NT2/D1 (cell line): ENCODE results near the gene PHF2.

Experiments used
- DNase-seq: peaks from one replicate; pipeline ENCODE4 v3.0.0-alpha.2; 2011; ENCODE audit warnings: low read depth, low spot score
- H3K27me3 ChIP-seq: 2 replicates; pipeline ENCODE4 v1.6.0; 2011; ENCODE audit warnings: mild to moderate bottlenecking; ENCODE audit not compliant: insufficient read length, insufficient read depth
- H3K36me3 ChIP-seq: 2 replicates; pipeline ENCODE4 v1.6.1; 2011; ENCODE audit warnings: mild to moderate bottlenecking, low read length, mixed read lengths; ENCODE audit not compliant: insufficient read depth, insufficient read length
- H3K4me1 ChIP-seq: 2 replicates; pipeline ENCODE4 v1.5.1; 2011; ENCODE audit not compliant: insufficient read depth, insufficient read length
- H3K4me3 ChIP-seq: 2 replicates; pipeline ENCODE4 v1.5.1; 2011; ENCODE audit warnings: low read depth; ENCODE audit not compliant: insufficient read length
- H3K9ac ChIP-seq: 2 replicates; pipeline ENCODE4 v1.6.0; 2011; ENCODE audit warnings: low read depth; ENCODE audit not compliant: insufficient read length
- H3K9me3 ChIP-seq: 2 replicates; pipeline ENCODE4 v1.5.1; 2011; ENCODE audit warnings: mild to moderate bottlenecking, low read length; ENCODE audit not compliant: insufficient read depth
- SUZ12 ChIP-seq: IDR thresholded peaks from 2 replicates; pipeline ENCODE4 v1.6.1; 2011; ENCODE audit not compliant: insufficient read length, insufficient read depth; ENCODE audit errors: extremely low read depth
- YY1 ChIP-seq: IDR thresholded peaks from 2 replicates; pipeline ENCODE4 v1.6.1; 2011; ENCODE audit not compliant: insufficient read length, insufficient read depth
- ZNF274 ChIP-seq: IDR thresholded peaks from 2 replicates; pipeline ENCODE4 v1.6.1; 2011; ENCODE audit warnings: mild to moderate bottlenecking, low read depth, low read length

PHF2 gene

DNA sequence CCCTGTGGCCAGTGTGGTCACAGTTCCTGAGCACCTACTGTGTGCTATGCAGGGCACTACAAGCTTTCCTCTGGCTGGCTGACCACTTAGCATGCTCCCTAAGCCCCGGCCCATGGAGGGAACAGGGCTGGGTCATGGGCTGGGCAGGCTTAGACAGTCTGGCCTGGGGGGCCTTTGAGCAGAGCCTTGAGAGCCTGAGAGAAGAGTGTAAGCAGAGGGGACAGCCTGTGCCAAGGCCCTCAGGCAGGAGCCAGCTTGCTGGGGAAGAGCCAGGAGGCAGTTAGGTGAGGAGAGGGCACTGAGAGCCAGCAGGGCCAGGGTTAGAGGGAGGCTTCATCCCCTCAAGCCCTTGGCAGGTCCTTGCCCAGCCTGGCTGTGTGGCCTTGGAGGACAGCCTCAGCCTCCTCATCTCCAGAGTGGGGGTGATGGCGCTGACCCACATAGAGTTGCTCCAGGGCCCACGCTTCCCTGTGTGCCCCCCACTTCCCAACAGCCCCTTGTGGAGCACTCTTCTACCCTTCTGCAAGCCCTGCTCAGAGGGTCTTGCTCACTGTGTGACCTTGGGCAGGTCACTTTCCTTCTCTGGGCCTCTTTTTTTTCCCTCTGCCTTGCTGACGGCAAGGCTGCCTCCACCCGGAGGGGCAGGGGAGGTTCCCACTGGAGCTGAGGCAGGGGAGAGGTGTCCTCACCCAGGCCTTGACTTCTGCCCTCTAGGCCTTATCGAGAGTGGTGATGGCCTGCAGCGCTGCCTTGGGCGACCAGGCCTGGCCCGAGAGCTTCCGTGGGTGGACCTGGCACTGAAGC is 107.1 kb downstream of the PHF2 start:
- no peak for TF ChIP-seq ZNF274
- TF ChIP-seq YY1: no peak
- no peak for TF ChIP-seq SUZ12

DNA sequence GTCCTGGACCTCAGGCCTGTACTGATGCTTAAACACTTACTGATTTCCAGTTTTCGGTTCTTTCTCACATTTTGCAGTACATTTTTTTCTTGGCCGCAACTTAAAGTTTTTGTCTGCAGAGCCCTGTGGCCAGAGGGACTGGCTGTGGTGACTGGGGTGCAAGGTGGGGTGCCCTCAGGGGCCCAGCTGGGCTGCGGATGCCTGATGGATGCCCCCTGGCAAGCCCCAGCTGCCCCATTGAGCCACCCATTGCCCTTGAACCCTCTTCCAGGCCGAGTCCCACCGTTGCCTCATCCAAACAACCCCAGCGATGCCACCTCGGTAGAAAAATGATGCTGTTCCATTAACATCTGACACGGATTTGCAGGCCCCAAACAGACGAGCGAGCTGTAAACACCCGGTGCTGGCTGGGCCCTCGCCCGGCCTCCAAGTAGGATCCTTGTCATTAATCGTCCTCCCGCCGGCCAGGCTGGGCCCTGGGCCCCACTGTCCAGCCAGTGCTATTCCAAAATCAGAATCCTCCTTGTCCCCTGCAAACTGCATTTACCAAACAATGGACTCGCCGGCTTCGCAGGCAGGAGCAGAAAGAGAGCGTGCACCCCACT is 107.9 kb downstream of the PHF2 start:
- Histone ChIP-seq H3K36me3 (no peaks in the 10 kb centered on the region), H3K4me3 (no peak overlapping the region), H3K4me1 (peaks cover 12% of the 10 kb centered on the region), H3K9me3 (peaks cover 14% of the 10 kb centered on the region), H3K27me3 (peaks cover 7% of the 10 kb centered on the region), H3K9ac (no peak overlapping the region)
- no peak for TF ChIP-seq YY1
- TF ChIP-seq ZNF274: no peak
- TF ChIP-seq SUZ12: no peak
- DNase-seq: no peak

More for the DNA sequence above, 107.1 kb downstream of the PHF2 start:
- Histone ChIP-seq H3K4me1 (peaks cover 12% of the 10 kb centered on the region), H3K9ac (no peak overlapping the region), H3K9me3 (peaks cover 6% of the 10 kb centered on the region), H3K36me3 (no peaks in the 10 kb centered on the region), H3K4me3 (no peak overlapping the region), H3K27me3 (peaks cover 7% of the 10 kb centered on the region)
- no peak for DNase-seq

DNA sequence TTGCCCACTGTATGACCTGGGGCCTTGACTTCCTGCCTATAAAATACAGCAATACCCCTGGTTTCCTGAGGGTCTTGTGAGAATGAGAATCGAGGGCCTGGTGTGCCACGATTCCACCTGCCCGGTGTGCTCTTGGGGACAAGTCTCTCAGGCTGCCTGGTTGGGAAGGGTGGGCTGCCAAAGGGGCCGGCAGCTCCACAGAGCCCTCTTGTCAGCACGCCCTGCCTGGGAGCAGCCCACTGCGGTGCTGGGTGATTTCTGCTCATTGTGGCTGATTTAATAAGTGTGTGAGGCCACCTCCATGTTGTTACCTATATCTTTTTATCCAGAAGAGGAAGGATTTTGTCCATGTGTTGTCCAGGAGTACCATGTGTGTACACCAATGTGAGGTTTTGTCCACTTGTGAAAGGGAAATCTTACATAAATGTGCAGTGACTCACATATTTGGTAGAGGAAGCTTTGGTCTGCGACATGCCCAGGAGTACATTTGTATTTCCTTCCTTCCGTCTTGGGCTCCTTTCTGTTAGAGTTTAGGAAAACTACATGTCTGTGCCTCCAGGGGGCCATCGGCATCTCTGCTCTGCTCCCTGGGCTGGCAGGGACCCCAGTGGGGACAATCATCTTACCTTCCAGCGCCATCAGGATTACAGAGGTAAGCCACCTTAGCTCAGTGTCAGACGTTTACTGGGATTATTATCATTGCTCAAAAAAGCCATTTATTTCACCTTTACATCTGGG is 108.6 kb downstream of the PHF2 start:
- no peak overlapping the region for H3K9ac ChIP-seq
- H3K27me3 ChIP-seq: peaks cover 7% of the 10 kb centered on the region
- H3K36me3 ChIP-seq: no peaks in the 10 kb centered on the region
- H3K4me3 ChIP-seq: no peak overlapping the region
- no peak for DNase-seq
- TF ChIP-seq ZNF274 (no peak), SUZ12 (no peak), YY1 (no peak)
- H3K9me3 ChIP-seq: peaks cover 15% of the 10 kb centered on the region
- peaks cover 12% of the 10 kb centered on the region for H3K4me1 ChIP-seq

DNA sequence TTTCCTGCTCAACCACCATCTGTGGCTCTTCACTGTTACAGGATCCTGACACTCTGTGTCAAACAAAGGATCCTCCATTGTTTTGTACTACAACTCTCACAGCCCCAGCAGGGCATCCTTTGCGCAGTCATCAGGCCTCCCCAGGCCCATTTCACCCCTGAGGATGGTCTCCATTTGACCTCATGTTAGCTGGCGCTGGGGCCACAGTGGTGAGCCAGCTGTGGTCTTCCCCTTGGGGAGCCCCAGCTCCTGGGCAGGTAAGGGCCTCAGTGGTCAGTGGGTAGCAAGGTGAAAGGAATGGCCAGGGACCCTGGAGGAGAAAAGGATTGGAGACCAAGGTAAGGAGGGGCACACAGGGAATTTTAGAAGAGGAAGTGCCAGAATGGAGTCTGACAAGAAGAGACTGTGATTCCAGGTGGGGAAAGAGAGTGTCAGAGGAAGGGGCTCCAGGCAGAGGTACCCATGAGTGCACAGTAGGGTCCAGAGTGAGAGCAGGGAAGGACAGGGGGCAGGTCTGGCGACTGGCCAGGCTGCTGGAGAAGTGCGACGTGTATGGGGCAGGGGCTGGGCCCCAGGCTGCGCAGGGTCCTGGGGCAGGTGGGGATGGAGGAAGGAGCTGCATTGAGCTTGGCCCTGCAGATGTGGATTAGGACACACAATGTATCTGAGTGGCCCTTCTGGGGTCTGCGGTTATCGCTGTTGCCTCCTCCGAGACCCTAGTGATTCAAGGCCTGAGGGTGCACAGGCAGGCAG is 109.9 kb downstream of the PHF2 start:
- no peak for DNase-seq
- Histone ChIP-seq H3K9ac (no peak overlapping the region), H3K4me3 (no peak overlapping the region), H3K36me3 (no peaks in the 10 kb centered on the region), H3K9me3 (peaks cover 24% of the 10 kb centered on the region), H3K27me3 (peaks cover 7% of the 10 kb centered on the region), H3K4me1 (peaks cover 10% of the 10 kb centered on the region)
- no peak for TF ChIP-seq YY1
- TF ChIP-seq SUZ12: no peak

DNA sequence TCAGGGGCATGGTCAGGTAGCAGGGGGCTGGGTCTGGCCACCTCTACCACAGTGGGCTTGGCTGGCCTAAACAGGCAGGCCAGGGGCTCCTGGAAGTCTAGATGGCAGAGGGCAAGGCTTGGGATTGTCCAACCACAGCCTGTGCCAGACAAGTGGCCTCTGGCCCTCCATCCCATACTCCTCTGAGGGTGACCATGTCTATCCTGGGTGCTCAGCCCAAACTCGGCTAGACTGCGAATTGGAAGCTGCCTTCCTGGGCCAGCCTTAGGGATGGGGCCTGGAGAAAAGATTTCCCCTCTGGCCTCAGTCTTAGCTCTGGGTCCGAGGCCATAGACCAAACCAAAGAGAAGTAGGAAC is 110.5 kb downstream of the PHF2 start:
- H3K27me3 ChIP-seq: peaks cover under 1% of the 10 kb centered on the region
- peaks cover 10% of the 10 kb centered on the region for H3K4me1 ChIP-seq
- H3K9me3 ChIP-seq: peaks cover 24% of the 10 kb centered on the region
- H3K4me3 ChIP-seq: no peak overlapping the region
- no peak for DNase-seq
- H3K36me3 ChIP-seq: no peaks in the 10 kb centered on the region
- no peak overlapping the region for H3K9ac ChIP-seq
- TF ChIP-seq ZNF274 (no peak), YY1 (no peak), SUZ12 (no peak)

DNA sequence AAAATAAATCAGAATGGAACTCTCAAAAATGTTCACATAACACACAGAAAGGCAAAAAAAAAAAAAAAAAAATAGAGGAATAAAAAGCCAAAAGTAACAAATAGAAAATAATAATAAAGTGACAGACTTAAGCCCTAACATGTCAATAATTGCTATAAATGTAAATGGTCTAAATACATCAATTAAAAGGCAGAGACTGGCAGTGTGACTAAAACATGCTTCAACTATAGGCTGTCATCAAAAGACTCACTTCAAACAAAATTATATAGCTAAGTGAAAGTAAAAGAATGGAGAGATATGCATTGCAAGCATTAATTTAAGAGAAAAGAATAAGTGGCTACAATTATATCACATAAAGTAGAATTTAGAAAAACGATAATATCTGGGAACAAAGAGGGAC is 114.2 kb downstream of the PHF2 start:
- no peak overlapping the region for H3K4me3 ChIP-seq
- H3K4me1 ChIP-seq: no peaks in the 10 kb centered on the region
- H3K9me3 ChIP-seq: peaks cover 24% of the 10 kb centered on the region
- H3K27me3 ChIP-seq: no peaks in the 10 kb centered on the region
- DNase-seq: no peak
- no peak for TF ChIP-seq YY1
- TF ChIP-seq SUZ12: no peak
- no peak for TF ChIP-seq ZNF274
- no peak overlapping the region for H3K9ac ChIP-seq
- no peaks in the 10 kb centered on the region for H3K36me3 ChIP-seq

DNA sequence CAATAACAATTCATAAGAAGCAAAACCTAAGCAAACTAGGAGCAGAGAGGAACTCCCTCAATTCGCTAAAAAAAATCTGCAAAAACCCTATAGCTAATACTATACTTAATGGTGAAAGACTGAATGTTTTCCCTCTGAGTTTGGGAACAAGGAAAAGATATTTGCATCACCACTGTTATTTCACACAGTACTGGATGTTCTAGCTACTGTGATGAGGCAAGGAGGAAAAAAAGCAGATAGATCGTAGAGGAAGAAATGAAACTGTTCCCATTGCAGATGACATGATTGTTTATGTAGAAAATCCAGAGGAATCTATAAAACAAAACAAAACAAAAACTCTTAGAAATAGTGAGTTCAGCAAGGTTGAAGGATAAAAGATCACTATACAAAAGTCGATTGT is 116.7 kb downstream of the PHF2 start:
- H3K9ac ChIP-seq: no peak overlapping the region
- TF ChIP-seq SUZ12: no peak
- TF ChIP-seq ZNF274: no peak
- no peak for TF ChIP-seq YY1
- no peak for DNase-seq
- peaks cover 22% of the 10 kb centered on the region for H3K9me3 ChIP-seq
- no peaks in the 10 kb centered on the region for H3K27me3 ChIP-seq
- H3K4me3 ChIP-seq: no peak overlapping the region
- no peaks in the 10 kb centered on the region for H3K4me1 ChIP-seq
- H3K36me3 ChIP-seq: no peaks in the 10 kb centered on the region
